Suprapubic skin (tissue), 4 donors: ENCODE data around the gene SUGP1.

Experiments
- POLR2A ChIP-seq, 2 donors: fragments of 450-650 bp; IDR thresholded peaks; one replicate each; pipeline ENCODE4 v1.6.1; 2017; ENCODE audit warnings: antibody characterized with exemption in 2 of 2, mild to moderate bottlenecking in 2 of 2, moderate library complexity in 2 of 2
- POLR2AphosphoS5 ChIP-seq, 3 donors: sonication (generic); formaldehyde crosslinking; IDR thresholded peaks; one replicate each; pipeline ENCODE4 v1.6.1; 2017; ENCODE audit warnings: antibody characterized with exemption in 3 of 3
- TF ChIP-seq, protein P1 (sequence below), 2 donors: fragments of 200-600 bp in 1 of 2; fragments of 450-650 bp in 1 of 2; sonication (generic) in 1 of 2; IDR thresholded peaks; one replicate each; pipeline ENCODE4 v1.5.1; 2016 to 2019; ENCODE audit warnings: antibody characterized with exemption in 2 of 2, mild to moderate bottlenecking in 1 of 2, moderate library complexity in 1 of 2

DNA sequence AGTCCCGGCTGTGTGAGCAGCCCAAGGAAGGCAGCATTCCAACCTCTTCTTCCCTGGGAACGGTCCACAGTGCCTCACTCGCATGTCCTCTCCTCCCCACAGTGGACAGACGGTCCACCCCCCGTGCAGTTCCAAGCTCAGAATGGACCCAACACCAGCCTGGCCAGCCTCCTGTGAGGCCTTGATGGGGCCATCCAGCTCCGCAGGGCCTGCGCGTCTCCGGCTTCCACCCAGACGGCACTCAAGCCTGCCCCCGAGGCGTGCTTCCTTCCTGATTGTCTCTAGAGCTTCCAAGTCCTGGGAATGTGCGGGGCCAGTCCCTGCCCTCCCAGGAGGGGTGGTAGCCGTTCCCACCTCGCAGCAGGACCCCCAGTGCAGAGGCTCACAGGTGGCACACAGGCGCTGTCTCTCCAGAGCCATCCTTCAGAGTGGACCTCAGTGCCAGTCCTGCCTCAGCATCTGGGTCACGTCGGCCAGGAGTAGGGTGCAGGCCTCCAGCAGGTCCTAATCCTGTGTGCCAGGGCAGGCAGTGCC is 35.4 kb upstream of the SUGP1 start:
- TF ChIP-seq POLR2AphosphoS5 (IDR thresholded peaks at IDR 0.05) (no peak), POLR2A (IDR thresholded peaks at IDR 0.05) (no peak)
- TF ChIP-seq, protein P1, sequence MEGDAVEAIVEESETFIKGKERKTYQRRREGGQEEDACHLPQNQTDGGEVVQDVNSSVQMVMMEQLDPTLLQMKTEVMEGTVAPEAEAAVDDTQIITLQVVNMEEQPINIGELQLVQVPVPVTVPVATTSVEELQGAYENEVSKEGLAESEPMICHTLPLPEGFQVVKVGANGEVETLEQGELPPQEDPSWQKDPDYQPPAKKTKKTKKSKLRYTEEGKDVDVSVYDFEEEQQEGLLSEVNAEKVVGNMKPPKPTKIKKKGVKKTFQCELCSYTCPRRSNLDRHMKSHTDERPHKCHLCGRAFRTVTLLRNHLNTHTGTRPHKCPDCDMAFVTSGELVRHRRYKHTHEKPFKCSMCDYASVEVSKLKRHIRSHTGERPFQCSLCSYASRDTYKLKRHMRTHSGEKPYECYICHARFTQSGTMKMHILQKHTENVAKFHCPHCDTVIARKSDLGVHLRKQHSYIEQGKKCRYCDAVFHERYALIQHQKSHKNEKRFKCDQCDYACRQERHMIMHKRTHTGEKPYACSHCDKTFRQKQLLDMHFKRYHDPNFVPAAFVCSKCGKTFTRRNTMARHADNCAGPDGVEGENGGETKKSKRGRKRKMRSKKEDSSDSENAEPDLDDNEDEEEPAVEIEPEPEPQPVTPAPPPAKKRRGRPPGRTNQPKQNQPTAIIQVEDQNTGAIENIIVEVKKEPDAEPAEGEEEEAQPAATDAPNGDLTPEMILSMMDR (IDR thresholded peaks at IDR 0.05), result no peak
